Midbrain (tissue), 1 donor: Measurements from ENCODE around the gene SLC29A1.

ENCODE experiments used
- DNase-seq: peaks from one replicate; lab custom pipeline; 2025; lab: John Stamatoyannopoulos, UW

SLC29A1 gene

DNA sequence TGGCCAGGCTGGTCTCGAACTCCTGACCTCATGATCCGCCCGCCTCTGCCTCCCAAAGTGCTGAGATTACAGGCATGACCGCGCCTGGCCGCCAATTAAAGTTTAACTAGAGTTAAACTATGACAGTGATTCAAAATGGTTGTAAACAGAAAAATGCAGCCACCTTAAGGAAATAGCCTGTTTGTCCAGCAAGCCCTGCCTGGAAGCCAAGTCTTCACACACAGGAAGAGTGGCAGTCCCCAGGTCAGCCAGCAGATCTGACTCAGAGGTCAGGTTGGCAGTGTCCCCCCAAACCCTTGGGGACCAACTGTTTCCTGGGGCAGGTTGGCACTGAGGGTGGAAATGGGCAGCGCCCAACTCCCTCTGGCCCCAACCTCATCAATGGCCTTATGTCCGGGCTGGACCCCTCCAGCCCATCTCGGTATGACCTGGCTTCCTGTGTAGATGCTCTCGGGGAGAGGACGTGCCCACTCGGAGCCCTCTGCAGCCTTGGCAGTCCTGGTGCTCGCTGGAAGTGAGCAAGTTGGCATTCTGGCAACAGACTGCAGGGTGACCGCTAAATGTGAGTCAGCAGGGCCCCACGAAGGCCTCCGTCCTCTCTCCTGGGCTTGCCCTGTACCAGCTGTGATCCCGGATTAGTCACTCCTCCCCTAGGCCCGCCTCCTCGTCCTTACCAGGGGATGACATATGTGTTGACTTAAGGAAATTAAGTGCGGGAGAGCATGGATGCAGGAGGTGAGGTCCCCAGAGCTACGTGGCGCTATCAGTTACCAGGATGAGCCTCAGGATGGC lies 13.8 kb downstream of the SLC29A1 start:
- DNase-seq = peak; percentile 76

GRCh38 chr6:44237813-44238433 lies 14.5 kb downstream of the SLC29A1 start:
- peak; percentile 87 for DNase-seq

- DNase-seq = no peak
Observed at GRCh38 chr6:44238687-44239350, 15.4 kb downstream of the SLC29A1 start.

- DNase-seq = no peak
Observed at GRCh38 chr6:44243345-44243744, 19.9 kb downstream of the SLC29A1 start.

GRCh38 chr6:44245391-44245911 lies 22.1 kb downstream of the SLC29A1 start:
- DNase-seq = no peak

DNA sequence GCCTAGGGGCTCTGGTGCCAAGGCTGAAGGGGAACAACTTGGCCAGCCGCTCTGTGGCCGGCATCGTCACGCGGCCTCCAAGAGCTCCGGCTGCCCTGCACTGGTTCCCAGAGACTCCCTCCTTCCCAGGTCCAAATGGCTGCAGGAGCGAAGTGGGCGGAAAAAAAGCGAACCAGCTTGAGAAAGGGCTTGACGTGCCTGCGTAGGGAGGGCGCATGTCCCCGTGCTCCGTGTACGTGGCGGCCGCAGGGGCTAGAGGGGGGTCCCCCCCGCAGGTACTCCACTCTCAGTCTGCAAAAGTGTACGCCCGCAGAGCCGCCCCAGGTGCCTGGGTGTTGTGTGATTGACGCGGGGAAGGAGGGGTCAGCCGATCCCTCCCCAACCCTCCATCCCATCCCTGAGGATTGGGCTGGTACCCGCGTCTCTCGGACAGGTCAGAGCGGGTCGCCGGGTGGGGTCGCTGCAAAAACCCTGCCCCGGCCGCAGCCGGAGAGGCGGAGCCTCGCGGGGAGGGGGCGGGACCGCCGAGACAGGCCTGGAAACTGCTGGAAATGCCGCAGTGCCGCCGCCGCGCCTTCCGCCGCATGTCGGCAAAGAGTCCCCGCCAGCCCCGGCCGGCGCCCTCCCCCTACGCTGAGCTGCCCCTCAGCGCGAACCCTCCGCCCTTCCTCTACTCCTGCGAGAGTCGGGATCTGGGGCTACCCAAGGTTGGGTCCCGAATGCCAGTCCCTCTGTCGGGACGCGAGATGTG lies 22.7 kb downstream of the SLC29A1 start:
- DNase-seq = peak; percentile 81

GRCh38 chr6:44246663-44247337 lies 23.4 kb downstream of the SLC29A1 start, which contains the start of gene HSP90AB1:
Gene HSP90AB1 (plus strand): TSS chr6:44247101. CDS start chr6:44248630, 1,529 bp downstream.
- DNase-seq = peak; percentile 93

DNA sequence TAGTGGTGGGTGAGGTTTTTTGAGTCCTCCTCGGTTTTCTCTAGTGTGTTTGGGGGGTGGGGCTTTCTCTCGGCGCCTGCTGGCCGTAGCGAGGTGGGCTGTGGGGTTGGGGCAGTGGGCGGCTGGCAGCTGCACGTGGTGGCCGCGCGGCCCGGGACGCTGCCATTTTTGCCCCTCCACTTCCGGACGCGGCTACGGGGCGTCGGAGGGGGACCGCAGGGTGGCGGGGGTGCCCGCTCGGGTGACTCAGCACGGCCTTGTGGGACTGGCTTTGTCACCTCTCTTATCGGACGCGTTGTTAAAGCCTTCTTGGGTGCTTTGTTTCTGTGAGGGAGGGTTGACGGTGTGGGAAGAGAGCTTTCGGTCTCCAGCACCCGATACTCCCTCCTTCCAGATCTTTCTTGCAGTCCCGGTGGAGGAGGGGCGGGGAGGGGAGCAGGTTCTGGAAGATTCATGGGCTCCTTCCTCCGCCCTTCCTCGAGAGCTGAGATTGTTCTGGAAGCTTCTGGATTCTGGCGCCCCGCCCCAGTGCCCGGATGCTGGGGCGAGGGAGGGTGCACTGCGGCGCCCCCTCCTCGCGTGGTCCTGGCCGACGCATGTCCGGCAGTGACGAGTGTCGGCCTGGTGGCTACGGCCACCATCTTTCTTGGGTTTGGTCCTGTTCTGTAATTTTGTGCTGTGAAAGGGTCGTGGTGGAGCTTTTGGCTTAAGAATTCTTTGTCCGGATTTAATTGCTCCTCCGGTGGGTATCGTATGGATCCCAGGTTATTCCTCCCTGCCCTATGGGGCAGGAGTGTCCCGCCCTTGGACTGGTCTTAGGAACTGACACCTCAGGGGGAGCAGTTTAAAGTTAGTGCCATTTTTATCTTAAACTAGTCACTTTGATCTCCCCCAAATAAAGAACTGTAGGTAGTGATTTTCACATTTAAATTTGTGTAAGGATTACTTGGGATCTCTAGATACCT lies 24.2 kb downstream of the SLC29A1 start:
- DNase-seq = peak; percentile 78

DNA sequence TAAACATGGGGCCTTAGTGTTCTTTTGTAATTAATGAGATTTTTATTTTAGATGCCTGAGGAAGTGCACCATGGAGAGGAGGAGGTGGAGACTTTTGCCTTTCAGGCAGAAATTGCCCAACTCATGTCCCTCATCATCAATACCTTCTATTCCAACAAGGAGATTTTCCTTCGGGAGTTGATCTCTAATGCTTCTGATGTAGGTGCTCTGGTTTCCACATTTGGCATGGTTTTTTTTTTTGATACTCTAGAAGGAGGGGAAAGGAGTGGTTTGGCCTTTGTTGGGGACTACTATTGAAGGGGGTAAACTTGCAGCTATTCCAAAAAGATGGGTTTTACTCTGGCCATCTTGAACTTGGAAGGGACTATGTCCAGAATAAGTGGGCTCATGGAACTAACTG lies 25.2 kb downstream of the SLC29A1 start:
- DNase-seq = no peak

DNA sequence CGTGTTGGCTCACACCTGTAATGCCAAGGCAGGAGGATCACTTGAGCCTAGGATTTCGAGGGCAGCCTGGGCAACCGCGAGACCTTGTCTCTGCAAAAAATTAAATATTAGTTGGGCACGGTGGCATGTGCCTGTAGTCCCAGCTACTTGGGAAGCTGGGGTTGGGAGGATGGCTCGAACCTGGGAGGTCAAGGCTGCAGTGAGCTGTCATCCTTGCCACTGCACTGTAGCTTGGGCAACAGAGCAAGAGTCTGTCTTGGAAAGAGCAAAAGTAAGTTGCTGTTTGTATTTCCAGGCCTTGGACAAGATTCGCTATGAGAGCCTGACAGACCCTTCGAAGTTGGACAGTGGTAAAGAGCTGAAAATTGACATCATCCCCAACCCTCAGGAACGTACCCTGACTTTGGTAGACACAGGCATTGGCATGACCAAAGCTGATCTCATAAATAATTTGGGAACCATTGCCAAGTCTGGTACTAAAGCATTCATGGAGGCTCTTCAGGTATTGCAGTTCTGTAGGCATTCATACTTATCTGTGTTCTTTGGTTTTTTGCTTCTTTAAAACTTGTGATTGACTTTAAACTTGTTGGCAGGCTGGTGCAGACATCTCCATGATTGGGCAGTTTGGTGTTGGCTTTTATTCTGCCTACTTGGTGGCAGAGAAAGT lies 25.8 kb downstream of the SLC29A1 start:
- no peak for DNase-seq

DNA sequence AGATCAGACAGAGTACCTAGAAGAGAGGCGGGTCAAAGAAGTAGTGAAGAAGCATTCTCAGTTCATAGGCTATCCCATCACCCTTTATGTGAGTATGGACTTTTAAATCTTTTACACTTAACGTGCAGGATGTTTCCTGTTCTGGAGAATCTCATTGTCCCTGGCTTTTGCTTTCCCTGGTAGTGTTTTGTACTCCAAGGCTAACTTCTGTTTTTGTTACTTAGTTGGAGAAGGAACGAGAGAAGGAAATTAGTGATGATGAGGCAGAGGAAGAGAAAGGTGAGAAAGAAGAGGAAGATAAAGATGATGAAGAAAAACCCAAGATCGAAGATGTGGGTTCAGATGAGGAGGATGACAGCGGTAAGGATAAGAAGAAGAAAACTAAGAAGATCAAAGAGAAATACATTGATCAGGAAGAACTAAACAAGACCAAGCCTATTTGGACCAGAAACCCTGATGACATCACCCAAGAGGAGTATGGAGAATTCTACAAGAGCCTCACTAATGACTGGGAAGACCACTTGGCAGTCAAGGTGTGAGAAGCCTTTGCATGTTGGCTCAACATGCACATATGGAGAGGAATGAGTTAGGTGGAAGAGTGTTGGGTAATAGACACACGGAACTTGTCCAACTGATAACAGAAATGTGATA lies 26.8 kb downstream of the SLC29A1 start:
- no peak for DNase-seq

DNA sequence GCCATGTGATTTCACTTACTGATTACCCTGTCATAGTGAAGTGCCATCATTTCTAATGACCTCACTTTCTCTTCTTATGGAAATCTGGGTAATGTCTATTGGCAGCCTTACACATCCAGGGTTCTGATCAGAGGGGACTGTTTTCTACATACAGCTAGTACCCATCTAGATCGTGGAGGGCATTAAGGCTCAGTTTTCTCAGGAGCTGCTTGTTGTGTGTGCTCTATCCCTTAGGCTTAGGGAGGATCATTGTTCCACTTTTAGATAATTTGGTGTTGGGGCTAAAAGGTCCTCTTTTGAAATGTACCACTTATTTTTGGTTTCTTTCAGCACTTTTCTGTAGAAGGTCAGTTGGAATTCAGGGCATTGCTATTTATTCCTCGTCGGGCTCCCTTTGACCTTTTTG lies 27.3 kb downstream of the SLC29A1 start:
- DNase-seq = no peak

DNA sequence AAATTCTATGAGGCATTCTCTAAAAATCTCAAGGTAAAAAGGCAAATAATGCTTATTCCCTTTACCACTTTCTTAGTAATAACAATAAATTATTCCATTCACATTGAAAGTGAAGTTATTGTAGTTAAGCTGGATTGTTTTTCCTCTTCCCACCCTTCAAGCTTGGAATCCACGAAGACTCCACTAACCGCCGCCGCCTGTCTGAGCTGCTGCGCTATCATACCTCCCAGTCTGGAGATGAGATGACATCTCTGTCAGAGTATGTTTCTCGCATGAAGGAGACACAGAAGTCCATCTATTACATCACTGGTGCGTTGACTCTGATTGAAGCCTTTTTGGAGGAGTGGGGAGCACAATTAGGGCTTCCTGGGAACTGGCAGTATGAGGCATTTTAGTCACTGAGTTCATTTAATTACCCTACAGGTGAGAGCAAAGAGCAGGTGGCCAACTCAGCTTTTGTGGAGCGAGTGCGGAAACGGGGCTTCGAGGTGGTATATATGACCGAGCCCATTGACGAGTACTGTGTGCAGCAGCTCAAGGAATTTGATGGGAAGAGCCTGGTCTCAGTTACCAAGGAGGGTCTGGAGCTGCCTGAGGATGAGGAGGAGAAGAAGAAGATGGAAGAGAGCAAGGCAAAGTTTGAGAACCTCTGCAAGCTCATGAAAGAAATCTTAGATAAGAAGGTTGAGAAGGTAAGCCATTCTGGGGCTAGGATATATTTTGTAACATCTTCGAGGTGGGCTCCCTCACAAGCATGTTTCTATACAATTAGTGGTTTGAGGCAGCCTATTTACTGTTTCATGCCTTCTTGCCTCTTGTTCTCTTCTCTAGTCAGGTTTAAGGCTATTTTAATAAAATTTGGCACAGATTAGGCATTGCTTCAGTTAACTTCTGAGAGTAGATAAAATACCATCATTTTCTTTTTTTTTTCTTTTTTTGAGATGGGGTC lies 28.5 kb downstream of the SLC29A1 start:
- DNase-seq = no peak

- DNase-seq = no peak
Observed at GRCh38 chr6:44253307-44254101, 30.1 kb downstream of the SLC29A1 start.

- no peak for DNase-seq
Observed at GRCh38 chr6:44254191-44255104, 31.1 kb downstream of the SLC29A1 start.
